Mesenchymal stem cell (in vitro differentiated cells and primary cell): ENCODE data around the gene UBE2E2.
"Not testable (repeated sequence)": the region's sequence is repeated elsewhere in the genome, so short reads cannot be mapped to it uniquely, and the experiment has no call there.

Experiments
- DNase-seq: peaks from one replicate; pipeline ENCODE4 v3.0.0-alpha.2; 2013
- H2AFZ ChIP-seq: one replicate; pipeline ENCODE4 v1.6.1; 2013; ENCODE audit warnings: low read depth, mild to moderate bottlenecking, control low read depth, inconsistent platforms, low read length, moderate library complexity
- H2AK5ac ChIP-seq: 2 replicates; pipeline ENCODE4 v1.6.1; 2013; ENCODE audit warnings: low read length, moderate library complexity, mild to moderate bottlenecking, inconsistent platforms; ENCODE audit not compliant: severe bottlenecking
- H2BK120ac ChIP-seq: one replicate; pipeline ENCODE4 v1.6.1; 2013; ENCODE audit warnings: low read depth, mild to moderate bottlenecking, inconsistent platforms, low read length, moderate library complexity
- H2BK12ac ChIP-seq, 2 experiments: one replicate each; pipeline ENCODE4 v1.6.1; 2013; ENCODE audit warnings: inconsistent platforms in 2 of 2, low read length in 2 of 2, mild to moderate bottlenecking in 2 of 2, moderate library complexity in 2 of 2, control low read depth in 1 of 2
- H2BK15ac ChIP-seq: one replicate; pipeline ENCODE4 v1.6.1; 2013; ENCODE audit warnings: mild to moderate bottlenecking, low read depth, inconsistent platforms; ENCODE audit not compliant: poor library complexity, severe bottlenecking
- H2BK5ac ChIP-seq: 2 replicates; pipeline ENCODE4 v1.6.1; 2013; ENCODE audit warnings: low read depth, mild to moderate bottlenecking, low read length, control low read depth, inconsistent platforms; ENCODE audit not compliant: poor library complexity, severe bottlenecking
- H3K14ac ChIP-seq, 2 experiments: one replicate each; pipeline ENCODE4 v1.6.1; 2013; ENCODE audit warnings: inconsistent platforms in 2 of 2, low read length in 2 of 2, control low read depth in 1 of 2, mild to moderate bottlenecking in 1 of 2, moderate library complexity in 1 of 2
- H3K18ac ChIP-seq, 2 experiments: one replicate each; pipeline ENCODE4 v1.6.1; 2013; ENCODE audit warnings: inconsistent platforms in 2 of 2, low read length in 2 of 2, control low read depth in 1 of 2, low read depth in 1 of 2, mild to moderate bottlenecking in 1 of 2
- H3K23ac ChIP-seq, 2 experiments: one replicate each; pipeline ENCODE4 v1.6.1; 2013; ENCODE audit warnings: inconsistent platforms in 2 of 2, low read length in 2 of 2, mild to moderate bottlenecking in 2 of 2, moderate library complexity in 2 of 2, control low read depth in 1 of 2
- H3K27ac ChIP-seq: 2 replicates; pipeline ENCODE4 v1.5.1; 2013; ENCODE audit warnings: mild to moderate bottlenecking, moderate library complexity, low read length, control low read depth, inconsistent platforms; ENCODE audit not compliant: poor library complexity, severe bottlenecking
- H3K27me3 ChIP-seq, 2 experiments: 2 replicates each; pipeline versions ENCODE4 v1.6.1 to v1.7.0; 2013; ENCODE audit warnings: low read length in 2 of 2, mild to moderate bottlenecking in 2 of 2, moderate library complexity in 2 of 2, control low read depth in 1 of 2, inconsistent platforms in 1 of 2; ENCODE audit not compliant: control insufficient read depth in 1 of 2, insufficient read depth in 1 of 2
- H3K36me3 ChIP-seq, 2 experiments: 2 replicates each; pipeline versions ENCODE4 v1.6.1 to v1.7.0; 2013; ENCODE audit warnings: low read length in 2 of 2, control low read depth in 1 of 2, inconsistent platforms in 1 of 2, low read depth in 1 of 2, mild to moderate bottlenecking in 1 of 2; ENCODE audit not compliant: insufficient read depth in 2 of 2, control insufficient read depth in 1 of 2
- H3K4ac ChIP-seq, 2 experiments: one replicate each; pipeline ENCODE4 v1.6.1; 2013; ENCODE audit warnings: inconsistent platforms in 2 of 2, low read length in 2 of 2, mild to moderate bottlenecking in 2 of 2, moderate library complexity in 2 of 2, control low read depth in 1 of 2, low read depth in 1 of 2
- H3K4me1 ChIP-seq: 2 replicates; pipeline ENCODE4 v1.6.1; 2013; ENCODE audit warnings: low read depth, low read length, control low read depth; ENCODE audit not compliant: control insufficient read depth, insufficient read depth
- H3K4me2 ChIP-seq: 2 replicates; pipeline ENCODE4 v1.6.1; 2013; ENCODE audit warnings: low read length, mild to moderate bottlenecking, inconsistent platforms; ENCODE audit not compliant: poor library complexity, severe bottlenecking
- H3K4me3 ChIP-seq, 2 experiments: 2 replicates each; pipeline versions ENCODE4 v1.5.1 to v1.7.0; 2013; ENCODE audit warnings: low read length in 2 of 2, mild to moderate bottlenecking in 2 of 2, control low read depth in 1 of 2, low read depth in 1 of 2; ENCODE audit not compliant: insufficient read depth in 1 of 2
- H3K79me1 ChIP-seq: replicated peaks from 2 replicates; pipeline ENCODE4 v1.6.1; 2013; ENCODE audit warnings: mild to moderate bottlenecking, control low read depth, low read length, inconsistent platforms; ENCODE audit not compliant: poor library complexity, severe bottlenecking
- H3K9ac ChIP-seq: 2 replicates; pipeline ENCODE4 v1.7.0; 2013; ENCODE audit warnings: mild to moderate bottlenecking, low read length, moderate library complexity
- H3K9me3 ChIP-seq: 2 replicates; pipeline ENCODE4 v1.7.0; 2013; ENCODE audit warnings: mild to moderate bottlenecking, low read length; ENCODE audit not compliant: control insufficient read depth
- H4K8ac ChIP-seq: one replicate; pipeline ENCODE4 v1.6.1; 2013; ENCODE audit warnings: inconsistent platforms, mild to moderate bottlenecking, low read length, moderate library complexity
- H4K91ac ChIP-seq: one replicate; pipeline ENCODE4 v1.6.1; 2013; ENCODE audit warnings: mild to moderate bottlenecking, low read length, inconsistent platforms
- WGBS: methylation state at CpG from one replicate; pipeline ENCODE4 v1.1.7; 2013; ENCODE audit warnings: mixed read lengths; 5-methylcytosine and 5-hydroxymethylcytosine counted together

UBE2E2 gene

GRCh38 chr3:23333633-23334032 lies 130.5 kb downstream of the UBE2E2 start:
- Histone ChIP-seq H3K27ac (no peak overlapping the region), H2AK5ac (no peak overlapping the region), H2BK5ac (no peak overlapping the region), H3K4me1 (no peaks in the 10 kb centered on the region), H3K9ac (no peak overlapping the region), H3K14ac (no peak overlapping the region), H2AFZ (no peak overlapping the region), H3K27me3 (no peaks in the 10 kb centered on the region), H2BK120ac (no peak overlapping the region), H4K8ac (no peak overlapping the region), H3K36me3 (no peaks in the 10 kb centered on the region), H3K79me1 (peaks cover 20% of the 10 kb centered on the region), H3K18ac (no peak overlapping the region), H3K4me2 (no peak overlapping the region), H3K23ac (no peak overlapping the region), H3K9me3 (no peaks in the 10 kb centered on the region), H2BK12ac (no peak overlapping the region), H3K4ac (no peak overlapping the region), H2BK15ac (no peak overlapping the region), H3K4me3 (no peak overlapping the region), H4K91ac (no peak overlapping the region)
- DNase-seq, result no peak
- WGBS, result no CpG with 5 or more reads among the region's 2 CpGs

- H3K79me1 ChIP-seq, result peaks cover 18% of the 10 kb centered on the region
- H3K14ac ChIP-seq, H3K18ac ChIP-seq, H3K27ac ChIP-seq, H2BK15ac ChIP-seq, H4K91ac ChIP-seq, H2AK5ac ChIP-seq, H2BK12ac ChIP-seq, H3K36me3 ChIP-seq, H3K4ac ChIP-seq, H3K23ac ChIP-seq, H3K4me3 ChIP-seq, H3K4me1 ChIP-seq, H2BK120ac ChIP-seq, H4K8ac ChIP-seq, H2AFZ ChIP-seq, H3K27me3 ChIP-seq, DNase-seq, H2BK5ac ChIP-seq, H3K9me3 ChIP-seq, H3K4me2 ChIP-seq, H3K9ac ChIP-seq: not testable (repeated sequence)
- WGBS, result 99% methylated on average over 3 of the region's 4 CpGs
Observed at GRCh38 chr3:23336853-23337252, 133.7 kb downstream of the UBE2E2 start.

GRCh38 chr3:23341147-23341838 lies 138.2 kb downstream of the UBE2E2 start:
- H3K4ac ChIP-seq, result no peak overlapping the region
- no peak overlapping the region for H3K4me3 ChIP-seq
- no peak overlapping the region for H2BK120ac ChIP-seq
- no peak overlapping the region for H4K91ac ChIP-seq
- no peak overlapping the region for H2AK5ac ChIP-seq
- H2BK12ac ChIP-seq, result no peak overlapping the region
- H3K79me1 ChIP-seq, result peaks cover 21% of the 10 kb centered on the region
- no peaks in the 10 kb centered on the region for H3K4me1 ChIP-seq
- H3K23ac ChIP-seq, result no peak overlapping the region
- H3K36me3 ChIP-seq, result no peaks in the 10 kb centered on the region
- H3K9ac ChIP-seq, result no peak overlapping the region
- no peak overlapping the region for H3K14ac ChIP-seq
- no peak overlapping the region for H3K27ac ChIP-seq
- no peak overlapping the region for H4K8ac ChIP-seq
- no peak overlapping the region for H2AFZ ChIP-seq
- no peaks in the 10 kb centered on the region for H3K27me3 ChIP-seq
- H2BK15ac ChIP-seq, result no peak overlapping the region
- no peak overlapping the region for H3K4me2 ChIP-seq
- WGBS, result no CpG with 5 or more reads among the region's 1 CpG
- no peak overlapping the region for H2BK5ac ChIP-seq
- H3K9me3 ChIP-seq, result no peaks in the 10 kb centered on the region
- H3K18ac ChIP-seq, result no peak overlapping the region
- no peak for DNase-seq

- H3K79me1 ChIP-seq, result peaks cover 16% of the 10 kb centered on the region
- H3K36me3 ChIP-seq, result no peaks in the 10 kb centered on the region
- WGBS, result 90% methylated on average over 2 of the region's 4 CpGs
- no peak overlapping the region for H2AK5ac ChIP-seq
- no peak overlapping the region for H3K18ac ChIP-seq
- no peak overlapping the region for H3K4me3 ChIP-seq
- no peak overlapping the region for H3K14ac ChIP-seq
- no peak overlapping the region for H2BK5ac ChIP-seq
- H4K8ac ChIP-seq, result no peak overlapping the region
- no peaks in the 10 kb centered on the region for H3K27me3 ChIP-seq
- no peak overlapping the region for H3K9ac ChIP-seq
- DNase-seq, result no peak
- H2BK15ac ChIP-seq, result no peak overlapping the region
- H3K4me2 ChIP-seq, result no peak overlapping the region
- H3K4ac ChIP-seq, result no peak overlapping the region
- no peak overlapping the region for H2AFZ ChIP-seq
- no peaks in the 10 kb centered on the region for H3K4me1 ChIP-seq
- no peak overlapping the region for H4K91ac ChIP-seq
- no peak overlapping the region for H2BK120ac ChIP-seq
- H3K27ac ChIP-seq, result no peak overlapping the region
- no peaks in the 10 kb centered on the region for H3K9me3 ChIP-seq
- no peak overlapping the region for H2BK12ac ChIP-seq
- H3K23ac ChIP-seq, result no peak overlapping the region
Observed at GRCh38 chr3:23342343-23342742, 139.2 kb downstream of the UBE2E2 start.
